A204.1 (cell line): ENCODE measurements around the gene SAMD8.

Experiments
- FAIRE-seq: peaks from 2 replicates; lab custom pipeline; 2012; peaks lifted over from hg19 to GRCh38; lab: Jason Lieb, UNC

The SAMD8 gene

DNA sequence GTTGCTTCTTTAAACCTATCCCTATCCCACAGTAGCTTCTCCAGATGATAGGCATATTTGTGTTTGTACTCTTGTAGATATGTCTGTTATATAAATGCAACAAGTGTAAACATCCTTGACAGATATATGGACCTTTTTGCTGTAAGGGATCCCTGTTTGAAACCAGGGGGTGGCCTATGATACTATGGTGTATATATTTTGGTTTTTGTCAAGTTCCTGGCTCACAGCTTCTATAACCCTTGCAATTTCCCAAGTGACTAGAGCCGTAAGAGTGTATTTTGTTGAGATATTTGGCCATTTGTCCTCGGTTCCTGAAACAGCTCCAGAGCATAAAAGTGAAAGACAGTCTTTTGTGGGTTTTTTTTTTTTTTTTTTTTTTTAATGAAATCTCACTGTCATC lies 114.6 kb downstream of the SAMD8 start:
- FAIRE-seq = no peak

- no peak for FAIRE-seq
These were observed 115.2 kb downstream of the SAMD8 start for GRCh38 chr10:75226656-75227055.

DNA sequence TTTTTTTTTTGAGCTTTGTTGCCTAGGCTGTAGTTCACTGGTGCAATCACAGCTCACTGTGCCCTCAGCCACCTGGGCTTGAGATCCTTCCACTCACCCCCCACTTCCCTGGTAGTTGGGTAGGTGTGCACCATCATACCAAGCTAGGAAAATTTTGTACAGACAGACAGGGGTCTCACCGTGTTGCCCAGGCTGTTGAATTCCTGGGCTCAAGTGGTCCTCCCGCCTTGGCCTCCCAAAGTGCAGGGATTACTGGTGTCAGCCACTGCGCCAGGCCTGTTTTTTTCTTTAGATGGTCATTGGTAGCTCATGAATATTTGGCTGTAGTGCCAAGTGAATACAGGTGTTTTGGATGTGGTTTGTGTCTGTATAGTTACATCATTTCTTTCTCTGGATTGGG lies 116.8 kb downstream of the SAMD8 start:
- FAIRE-seq = no peak

GRCh38 chr10:75228834-75229233 lies 117.4 kb downstream of the SAMD8 start:
- no peak for FAIRE-seq

- no peak for FAIRE-seq
These were observed 118.5 kb downstream of the SAMD8 start for GRCh38 chr10:75229971-75230370.

- FAIRE-seq = peak; percentile 75
These were observed 119.2 kb downstream of the SAMD8 start for GRCh38 chr10:75230600-75231038.
